DOHH2 (cell line): ENCODE data around the gene RTL3.

Experiments
- EZH2phosphoT487 ChIP-seq: fragments of 200-600 bp; sonication (generic); IDR thresholded peaks from 2 replicates; pipeline ENCODE4 v1.6.1; 2017; ENCODE audit warnings: borderline replicate concordance, mild to moderate bottlenecking, antibody characterized with exemption, low read length, moderate library complexity, mixed read lengths
- TF ChIP-seq, protein P1 (sequence below): fragments of 200-600 bp; sonication (generic); IDR thresholded peaks from one replicate; pipeline ENCODE4 v1.5.1; 2014; ENCODE audit warnings: antibody characterized with exemption, mild to moderate bottlenecking, low read depth, low read length; ENCODE audit not compliant: poor library complexity, severe bottlenecking

DNA sequence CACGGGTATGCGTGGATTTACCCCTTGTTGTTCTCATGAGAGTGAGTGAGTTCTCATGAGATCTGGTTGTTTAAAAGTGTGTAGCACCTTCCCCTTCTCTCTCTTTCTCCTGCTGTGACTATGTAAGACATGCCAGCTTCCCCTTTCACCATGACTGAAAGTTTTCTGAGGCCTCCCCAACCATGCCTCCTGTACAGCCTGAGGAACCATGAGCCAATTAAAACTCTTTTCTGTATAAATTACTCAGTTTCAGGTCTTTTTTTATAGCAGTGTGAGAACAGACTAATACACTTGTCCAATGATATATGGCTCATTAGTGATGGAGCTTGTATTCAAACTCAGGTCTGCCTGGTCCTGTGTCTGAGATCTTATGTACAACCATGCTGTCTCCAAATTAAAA, 28.5 kb upstream of the RTL3 start:
- TF ChIP-seq, protein P1, sequence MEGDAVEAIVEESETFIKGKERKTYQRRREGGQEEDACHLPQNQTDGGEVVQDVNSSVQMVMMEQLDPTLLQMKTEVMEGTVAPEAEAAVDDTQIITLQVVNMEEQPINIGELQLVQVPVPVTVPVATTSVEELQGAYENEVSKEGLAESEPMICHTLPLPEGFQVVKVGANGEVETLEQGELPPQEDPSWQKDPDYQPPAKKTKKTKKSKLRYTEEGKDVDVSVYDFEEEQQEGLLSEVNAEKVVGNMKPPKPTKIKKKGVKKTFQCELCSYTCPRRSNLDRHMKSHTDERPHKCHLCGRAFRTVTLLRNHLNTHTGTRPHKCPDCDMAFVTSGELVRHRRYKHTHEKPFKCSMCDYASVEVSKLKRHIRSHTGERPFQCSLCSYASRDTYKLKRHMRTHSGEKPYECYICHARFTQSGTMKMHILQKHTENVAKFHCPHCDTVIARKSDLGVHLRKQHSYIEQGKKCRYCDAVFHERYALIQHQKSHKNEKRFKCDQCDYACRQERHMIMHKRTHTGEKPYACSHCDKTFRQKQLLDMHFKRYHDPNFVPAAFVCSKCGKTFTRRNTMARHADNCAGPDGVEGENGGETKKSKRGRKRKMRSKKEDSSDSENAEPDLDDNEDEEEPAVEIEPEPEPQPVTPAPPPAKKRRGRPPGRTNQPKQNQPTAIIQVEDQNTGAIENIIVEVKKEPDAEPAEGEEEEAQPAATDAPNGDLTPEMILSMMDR: no peak
- TF ChIP-seq EZH2phosphoT487: no peak
